K562 (cell line): ENCODE measurements around the gene CDC20. TPM values are rescaled to one million over a fixed set of nuclear protein-coding genes. Genes with fewer than 3 reads are reported as not detected.

ENCODE experiments used
- BRD9 ChIP-seq: fragments of 450-650 bp; IDR thresholded peaks from 2 replicates; pipeline ENCODE4 v1.6.1; 2018; ENCODE audit warnings: low read depth; ENCODE audit not compliant: partially characterized antibody
- CBFB ChIP-seq: sonication (generic); formaldehyde crosslinking; IDR thresholded peaks from 2 replicates; pipeline ENCODE4 v1.4.0; 2020; ENCODE audit warnings: mild to moderate bottlenecking, missing genetic modification reagents
- CREBBP ChIP-seq: IDR thresholded peaks from one replicate; pipeline ENCODE4 v1.6.1; 2012; ENCODE audit warnings: low read depth, mild to moderate bottlenecking, control low read depth, inconsistent platforms, low read length
- L3MBTL2 ChIP-seq: fragments of 450-650 bp; IDR thresholded peaks from 2 replicates; pipeline ENCODE4 v1.6.1; 2016; ENCODE audit warnings: mild to moderate bottlenecking, moderate library complexity
- NCOA6 ChIP-seq: fragments of 450-650 bp; IDR thresholded peaks from 2 replicates; pipeline ENCODE4 v1.6.1; 2017; ENCODE audit warnings: mild to moderate bottlenecking
- NCOR1 ChIP-seq: fragments of 450-650 bp; IDR thresholded peaks from 2 replicates; pipeline ENCODE4 v1.6.1; 2016; ENCODE audit warnings: mild to moderate bottlenecking, moderate library complexity
- NR2C1 ChIP-seq, 2 experiments: fragments of 450-650 bp; IDR thresholded peaks; 2 replicates each; pipeline ENCODE4 v1.6.1; 2017; ENCODE audit warnings: mild to moderate bottlenecking in 2 of 2, antibody characterized with exemption in 1 of 2, inconsistent platforms in 1 of 2, missing compliant biosample characterization in 1 of 2, missing genetic modification characterization in 1 of 2
- PCBP1 ChIP-seq: fragments of 200-400 bp; formaldehyde crosslinking; IDR thresholded peaks from 2 replicates; pipeline ENCODE4 v1.6.1; 2018; ENCODE audit warnings: mild to moderate bottlenecking, low read depth, low read length; ENCODE audit not compliant: poor library complexity, severe bottlenecking
- POLR2AphosphoS5 ChIP-seq: IDR thresholded peaks from 2 replicates; pipeline ENCODE4 v1.6.1; 2011; ENCODE audit warnings: mild to moderate bottlenecking, low read depth, low read length, moderate library complexity; ENCODE audit not compliant: control insufficient read depth, insufficient read depth
- POU5F1 ChIP-seq: fragments of 150-350 bp; IDR thresholded peaks from 2 replicates; pipeline ENCODE4 v1.6.1; 2014; ENCODE audit warnings: borderline replicate concordance, low read length, low read depth, mild to moderate bottlenecking; ENCODE audit not compliant: partially characterized antibody
- RFX7 ChIP-seq: fragments of 250-450 bp; sonication (Bioruptor Pico); IDR thresholded peaks from 2 replicates; pipeline ENCODE4 v1.5.1; 2021; ENCODE audit warnings: mild to moderate bottlenecking
- SMC3 ChIP-seq: conservative IDR thresholded peaks from 2 replicates; pipeline ENCODE4 v1.6.1; 2011; ENCODE audit warnings: low read depth, low read length, improper control_type of control experiment; ENCODE audit not compliant: insufficient read depth
- SUPT5H ChIP-seq: fragments of 450-650 bp; IDR thresholded peaks from 2 replicates; pipeline ENCODE4 v1.6.1; 2016
- TBP ChIP-seq: optimal IDR thresholded peaks from 2 replicates; pipeline ENCODE3; 2011; ENCODE audit warnings: low read depth, low read length, improper control_type of control experiment
- TCF7L2 ChIP-seq: fragments of 150-350 bp; IDR thresholded peaks from 2 replicates; pipeline ENCODE4 v1.6.1; 2016; ENCODE audit warnings: low read depth, mild to moderate bottlenecking, low read length, moderate library complexity
- TSC22D4 ChIP-seq: fragments of 450-650 bp; IDR thresholded peaks from 2 replicates; pipeline ENCODE4 v1.6.1; 2016; ENCODE audit warnings: missing genetic modification characterization, missing biosample characterization, control low read depth
- XRCC3 ChIP-seq: fragments of 450-650 bp; IDR thresholded peaks from 2 replicates; pipeline ENCODE4 v1.6.1; 2017; ENCODE audit warnings: mild to moderate bottlenecking, moderate library complexity
- ZNF140 ChIP-seq: fragments of 250-450 bp; sonication (Bioruptor Pico); IDR thresholded peaks from 2 replicates; pipeline ENCODE4 v1.8.0; 2021; ENCODE audit warnings: moderate library complexity, mild to moderate bottlenecking, inconsistent platforms
- ZNF217 ChIP-seq: sonication (generic); formaldehyde crosslinking; IDR thresholded peaks from 2 replicates; pipeline ENCODE4 v1.8.0; 2022; ENCODE audit warnings: mild to moderate bottlenecking, missing genetic modification reagents
- ZNF263 ChIP-seq: sonication (generic); formaldehyde crosslinking; IDR thresholded peaks from 2 replicates; pipeline ENCODE4 v1.8.0; 2022; ENCODE audit warnings: mild to moderate bottlenecking, missing genetic modification reagents, borderline replicate concordance
- polyA plus RNA-seq, 8 experiments: library from polyadenylated mRNA; depleted of rRNA in 4 of 8; stranded (reverse) in 5 of 8; unstranded in 3 of 8; fragments of >200 nt; fragmentation: Nextera tagmentation in 2 of 8; fragmentation: Illumina TruSeq in 1 of 8; extraction: Ambion mirVana in 2 of 8; extraction: Trizol in 1 of 8; gene quantifications; 2 replicates each; pipeline versions ENCODE4 v1.2.1 to v1.2.3, GENCODE V29; 2011 to 2014; ENCODE audit warnings: inconsistent platforms in 1 of 8, missing spikeins in 1 of 8
- total RNA-seq, 7 experiments: library from RNA; depleted of rRNA in 6 of 7; stranded (reverse); fragments of >200 nt in 6 of 7; fragmentation: Illumina TruSeq in 2 of 7; extraction: Trizol in 2 of 7; gene quantifications; 2 replicates each; pipeline versions ENCODE4 v1.2.1 to v1.2.3, GENCODE V29; 2011 to 2021; ENCODE audit warnings: low replicate concordance in 1 of 7
- TF ChIP-seq, protein P1 (sequence below): fragments of 250-450 bp; sonication (Bioruptor Pico); IDR thresholded peaks from 2 replicates; pipeline ENCODE4 v1.4.0; 2020; ENCODE audit warnings: mild to moderate bottlenecking, moderate library complexity
- TF ChIP-seq, protein P2 (sequence below): fragments of 250-450 bp; sonication (Bioruptor Pico); IDR thresholded peaks from 2 replicates; pipeline ENCODE4 v1.5.0; 2022; ENCODE audit warnings: mild to moderate bottlenecking
- TF ChIP-seq, protein P3 (sequence below): fragments of 450-650 bp; formaldehyde crosslinking; IDR thresholded peaks from 2 replicates; pipeline ENCODE4 v1.4.0; 2022; ENCODE audit warnings: missing genetic modification characterization

The CDC20 gene
- total and polyA plus RNA-seq, 9 of the 15 experiments (the other 6 are each of a cell fraction or from before 2014, with no cell fraction given) = 45.2 to 224 (median 121) TPM

DNA sequence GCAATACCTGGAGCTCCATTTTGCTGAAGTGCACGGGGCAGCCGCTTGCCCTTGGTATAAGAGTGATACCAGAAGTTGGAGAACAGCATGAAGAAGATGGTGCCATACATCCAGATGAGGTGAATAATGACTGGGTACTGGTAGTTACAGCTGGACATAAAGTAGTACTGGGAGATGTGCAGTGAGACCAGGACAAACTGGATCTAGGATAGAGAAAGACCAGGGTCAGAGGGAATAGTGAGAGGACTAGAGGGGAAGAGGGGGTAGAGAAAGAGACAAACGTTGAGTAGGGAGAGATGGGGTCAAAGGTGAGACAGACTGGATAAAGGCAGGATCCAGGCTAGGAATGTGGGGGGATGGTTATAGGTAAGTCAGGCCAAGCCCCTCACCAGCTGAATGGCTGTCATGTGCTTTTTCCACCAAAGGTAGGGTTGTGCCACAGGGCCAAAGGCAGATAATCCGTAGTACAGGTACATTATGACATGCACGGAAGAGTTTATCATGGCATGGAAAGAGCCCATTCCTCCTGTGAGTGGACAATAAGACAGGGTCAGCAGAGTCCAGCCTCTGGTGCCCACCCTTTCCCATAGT lies 5.2 kb downstream of the CDC20 start (continued):
- TF ChIP-seq, protein P1, sequence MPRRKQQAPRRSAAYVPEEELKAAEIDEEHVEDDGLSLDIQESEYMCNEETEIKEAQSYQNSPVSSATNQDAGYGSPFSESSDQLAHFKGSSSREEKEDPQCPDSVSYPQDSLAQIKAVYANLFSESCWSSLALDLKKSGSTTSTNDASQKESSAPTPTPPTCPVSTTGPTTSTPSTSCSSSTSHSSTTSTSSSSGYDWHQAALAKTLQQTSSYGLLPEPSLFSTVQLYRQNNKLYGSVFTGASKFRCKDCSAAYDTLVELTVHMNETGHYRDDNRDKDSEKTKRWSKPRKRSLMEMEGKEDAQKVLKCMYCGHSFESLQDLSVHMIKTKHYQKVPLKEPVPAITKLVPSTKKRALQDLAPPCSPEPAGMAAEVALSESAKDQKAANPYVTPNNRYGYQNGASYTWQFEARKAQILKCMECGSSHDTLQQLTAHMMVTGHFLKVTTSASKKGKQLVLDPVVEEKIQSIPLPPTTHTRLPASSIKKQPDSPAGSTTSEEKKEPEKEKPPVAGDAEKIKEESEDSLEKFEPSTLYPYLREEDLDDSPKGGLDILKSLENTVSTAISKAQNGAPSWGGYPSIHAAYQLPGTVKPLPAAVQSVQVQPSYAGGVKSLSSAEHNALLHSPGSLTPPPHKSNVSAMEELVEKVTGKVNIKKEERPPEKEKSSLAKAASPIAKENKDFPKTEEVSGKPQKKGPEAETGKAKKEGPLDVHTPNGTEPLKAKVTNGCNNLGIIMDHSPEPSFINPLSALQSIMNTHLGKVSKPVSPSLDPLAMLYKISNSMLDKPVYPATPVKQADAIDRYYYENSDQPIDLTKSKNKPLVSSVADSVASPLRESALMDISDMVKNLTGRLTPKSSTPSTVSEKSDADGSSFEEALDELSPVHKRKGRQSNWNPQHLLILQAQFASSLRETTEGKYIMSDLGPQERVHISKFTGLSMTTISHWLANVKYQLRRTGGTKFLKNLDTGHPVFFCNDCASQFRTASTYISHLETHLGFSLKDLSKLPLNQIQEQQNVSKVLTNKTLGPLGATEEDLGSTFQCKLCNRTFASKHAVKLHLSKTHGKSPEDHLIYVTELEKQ = no peak
- TF ChIP-seq XRCC3 (no peak), BRD9 (no peak), NR2C1 (IDR thresholded peaks at IDR 0.05) (no peak), NR2C1 (tag; IDR thresholded peaks at IDR 0.05) (0 out of 2 replicates have a peak, but pooled peaks have one; percentile 27), SUPT5H (0 out of 2 replicates have a peak, but pooled peaks have one; percentile 53), TCF7L2 (no peak), POU5F1 (no peak), CBFB (no peak), RFX7 (CRISPR knock-in tag) (peak; percentile 46; the same call in 1 of the 2 replicates), SMC3 (no peak), ZNF140 (CRISPR knock-in tag) (no peak), NCOA6 (no peak), TSC22D4 (tag) (no peak), POLR2AphosphoS5 (no peak), TBP (no peak), L3MBTL2 (no peak), ZNF263 (CRISPR knock-in tag) (no peak), CREBBP (peak; percentile 72), PCBP1 (no peak), ZNF217 (CRISPR knock-in tag) (no peak), NCOR1 (0 out of 2 replicates have a peak, but pooled peaks have one; percentile 9)
- TF ChIP-seq, protein P2, sequence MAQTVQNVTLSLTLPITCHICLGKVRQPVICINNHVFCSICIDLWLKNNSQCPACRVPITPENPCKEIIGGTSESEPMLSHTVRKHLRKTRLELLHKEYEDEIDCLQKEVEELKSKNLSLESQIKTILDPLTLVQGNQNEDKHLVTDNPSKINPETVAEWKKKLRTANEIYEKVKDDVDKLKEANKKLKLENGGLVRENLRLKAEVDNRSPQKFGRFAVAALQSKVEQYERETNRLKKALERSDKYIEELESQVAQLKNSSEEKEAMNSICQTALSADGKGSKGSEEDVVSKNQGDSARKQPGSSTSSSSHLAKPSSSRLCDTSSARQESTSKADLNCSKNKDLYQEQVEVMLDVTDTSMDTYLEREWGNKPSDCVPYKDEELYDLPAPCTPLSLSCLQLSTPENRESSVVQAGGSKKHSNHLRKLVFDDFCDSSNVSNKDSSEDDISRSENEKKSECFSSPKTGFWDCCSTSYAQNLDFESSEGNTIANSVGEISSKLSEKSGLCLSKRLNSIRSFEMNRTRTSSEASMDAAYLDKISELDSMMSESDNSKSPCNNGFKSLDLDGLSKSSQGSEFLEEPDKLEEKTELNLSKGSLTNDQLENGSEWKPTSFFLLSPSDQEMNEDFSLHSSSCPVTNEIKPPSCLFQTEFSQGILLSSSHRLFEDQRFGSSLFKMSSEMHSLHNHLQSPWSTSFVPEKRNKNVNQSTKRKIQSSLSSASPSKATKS = no peak
- TF ChIP-seq, protein P3, sequence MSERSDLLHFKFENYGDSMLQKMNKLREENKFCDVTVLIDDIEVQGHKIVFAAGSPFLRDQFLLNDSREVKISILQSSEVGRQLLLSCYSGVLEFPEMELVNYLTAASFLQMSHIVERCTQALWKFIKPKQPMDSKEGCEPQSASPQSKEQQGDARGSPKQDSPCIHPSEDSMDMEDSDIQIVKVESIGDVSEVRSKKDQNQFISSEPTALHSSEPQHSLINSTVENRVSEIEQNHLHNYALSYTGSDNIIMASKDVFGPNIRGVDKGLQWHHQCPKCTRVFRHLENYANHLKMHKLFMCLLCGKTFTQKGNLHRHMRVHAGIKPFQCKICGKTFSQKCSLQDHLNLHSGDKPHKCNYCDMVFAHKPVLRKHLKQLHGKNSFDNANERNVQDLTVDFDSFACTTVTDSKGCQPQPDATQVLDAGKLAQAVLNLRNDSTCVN (CRISPR knock-in tag) = peak; percentile 73; the same call in 1 of the 2 replicates
- TF ChIP-seq, all 486 proteins: peak for 8
